Measurements from ENCODE around the gene STK4. TPM values are rescaled to one million over a fixed set of nuclear protein-coding genes. Genes with fewer than 3 reads are reported as not detected.

Gene STK4
- total and polyA plus RNA-seq, 9 donors: 8.3 to 27.5 (median 19.6) TPM

- H3K36me3 ChIP-seq: no peaks in the 10 kb centered on the region
- H3K4me1 ChIP-seq (ENCODE audit: insufficient read depth): no peaks in the 10 kb centered on the region
- intact Hi-C loops (cut with DNase I): no loop called here
- DNase-seq: no peak
- H3K27ac ChIP-seq: no peak overlapping the region
- H3K9me3 ChIP-seq: no peaks in the 10 kb centered on the region
- H3K4me3 ChIP-seq: no peak overlapping the region
- H3K27me3 ChIP-seq: no peaks in the 10 kb centered on the region
- WGBS, 3 donors: 64 to 75% (median 70%) methylated on average over 5 of the region's 5 CpGs
- no peak for TF ChIP-seq POLR2A (IDR thresholded peaks at IDR 0.05)
- TF ChIP-seq EP300 (IDR thresholded peaks at IDR 0.05): no peak
- TF ChIP-seq CTCF (IDR thresholded peaks at IDR 0.05): no peak
Measured at GRCh38 chr20:45049904-45050471, 83.7 kb downstream of the STK4 start.

GRCh38 chr20:45051204-45052060 is 85.1 kb downstream of the STK4 start:
- no peaks in the 10 kb centered on the region for H3K4me1 ChIP-seq (ENCODE audit: insufficient read depth)
- intact Hi-C loops (cut with DNase I): no loop called here
- no peaks in the 10 kb centered on the region for H3K27me3 ChIP-seq
- H3K4me3 ChIP-seq: no peak overlapping the region
- WGBS, 3 donors: 91 to 95% (median 93%) methylated on average over 3 of the region's 3 CpGs
- no peaks in the 10 kb centered on the region for H3K9me3 ChIP-seq
- H3K27ac ChIP-seq: no peak overlapping the region
- DNase-seq: no peak
- TF ChIP-seq EP300 (IDR thresholded peaks at IDR 0.05) (no peak), CTCF (IDR thresholded peaks at IDR 0.05) (no peak), POLR2A (IDR thresholded peaks at IDR 0.05) (no peak)
- H3K36me3 ChIP-seq: no peaks in the 10 kb centered on the region

DNA sequence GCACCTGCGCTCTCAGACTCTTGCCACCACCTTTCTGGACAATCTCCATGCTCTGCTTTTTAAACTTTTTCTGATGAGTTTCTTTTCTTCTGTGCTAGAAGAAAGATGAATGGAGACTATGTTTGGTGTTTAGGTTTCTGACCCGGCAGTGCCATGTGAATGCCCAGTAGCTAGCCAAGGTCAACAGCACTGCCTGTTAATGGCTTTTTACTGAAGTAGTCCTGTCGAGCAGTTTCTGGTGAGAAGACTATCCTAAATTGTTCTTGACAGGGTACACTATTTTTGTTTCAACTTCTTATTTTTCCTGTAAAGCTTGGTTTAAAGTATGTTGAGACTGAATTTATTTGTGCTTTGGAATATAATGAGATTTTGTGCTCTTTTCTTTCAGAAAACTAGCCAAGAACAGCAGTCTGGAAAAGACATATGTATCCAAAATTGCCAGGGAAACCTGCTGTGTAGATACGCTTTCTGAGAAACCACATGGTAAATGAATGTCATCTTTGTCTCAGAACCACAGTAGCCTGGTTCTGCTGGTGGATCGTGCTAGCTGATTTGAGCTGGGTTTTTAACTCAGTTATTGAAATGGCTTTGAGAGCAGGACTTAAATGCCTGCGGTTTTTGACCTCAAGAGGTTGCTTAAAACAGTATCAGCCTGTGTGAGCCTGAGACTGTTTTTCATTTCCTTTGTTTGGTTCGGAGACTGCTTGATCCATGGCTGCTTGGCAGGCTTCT is 86.6 kb downstream of the STK4 start:
- peaks cover 1% of the 10 kb centered on the region for H3K4me1 ChIP-seq (ENCODE audit: insufficient read depth)
- no peak overlapping the region for H3K4me3 ChIP-seq
- H3K27me3 ChIP-seq: no peaks in the 10 kb centered on the region
- no peaks in the 10 kb centered on the region for H3K36me3 ChIP-seq
- H3K27ac ChIP-seq: no peak overlapping the region
- 57 to 71% (median 59%) methylated on average over 7 of the region's 7 CpGs for WGBS, 3 donors
- intact Hi-C loops (cut with DNase I): no loop called here
- H3K9me3 ChIP-seq: no peaks in the 10 kb centered on the region
- TF ChIP-seq POLR2A (IDR thresholded peaks at IDR 0.05): no peak
- no peak for TF ChIP-seq EP300 (IDR thresholded peaks at IDR 0.05)
- DNase-seq: no peak

- no peak for TF ChIP-seq EP300 (IDR thresholded peaks at IDR 0.05)
- TF ChIP-seq CTCF (IDR thresholded peaks at IDR 0.05): no peak
- TF ChIP-seq POLR2A (IDR thresholded peaks at IDR 0.05): no peak
- Histone ChIP-seq H3K9me3 (no peaks in the 10 kb centered on the region), H3K27me3 (no peaks in the 10 kb centered on the region), H3K4me3 (no peak overlapping the region), H3K4me1 (ENCODE audit: insufficient read depth) (peaks cover 1% of the 10 kb centered on the region), H3K27ac (no peak overlapping the region), H3K36me3 (no peaks in the 10 kb centered on the region)
- intact Hi-C loops (cut with DNase I): no loop called here
- WGBS, 3 donors: 81 to 88% (median 87%) methylated on average over 8 of the region's 8 CpGs
- no peak for DNase-seq
Measured at GRCh38 chr20:45053430-45054351, 87.4 kb downstream of the STK4 start.

All from ovary (tissue), 9 donors.